GM12874 (cell line): ENCODE measurements around the gene SH3TC1.

ENCODE experiments used
- CTCF ChIP-seq: IDR thresholded peaks from 2 replicates; pipeline ENCODE4 v1.5.1; 2011; ENCODE audit warnings: low read depth, mild to moderate bottlenecking, control low read depth, low read length, moderate library complexity; ENCODE audit not compliant: insufficient read depth

SH3TC1 gene

DNA sequence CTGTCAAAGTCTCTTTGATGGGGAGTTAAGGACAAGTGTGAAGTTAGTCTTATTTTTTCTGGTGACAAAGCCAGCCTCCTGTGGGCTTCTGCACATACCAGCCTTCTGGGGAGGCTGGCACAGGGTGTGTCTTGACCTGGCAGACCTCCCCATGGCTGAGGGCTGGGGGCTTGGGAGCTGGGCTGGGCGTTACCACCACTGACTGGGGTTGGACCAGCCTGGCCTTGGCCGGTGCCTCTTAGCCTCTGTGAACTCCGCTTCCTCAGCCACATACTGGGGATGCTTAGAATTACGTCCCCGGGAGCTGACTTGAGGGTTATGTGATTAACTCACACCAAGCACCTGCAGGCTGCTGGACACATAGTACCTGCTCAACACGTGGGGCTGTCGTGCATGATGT lies 14.0 kb downstream of the SH3TC1 start:
- no peak for TF ChIP-seq CTCF

GRCh38 chr4:8214136-8214535 lies 15.0 kb downstream of the SH3TC1 start:
- TF ChIP-seq CTCF: no peak

DNA sequence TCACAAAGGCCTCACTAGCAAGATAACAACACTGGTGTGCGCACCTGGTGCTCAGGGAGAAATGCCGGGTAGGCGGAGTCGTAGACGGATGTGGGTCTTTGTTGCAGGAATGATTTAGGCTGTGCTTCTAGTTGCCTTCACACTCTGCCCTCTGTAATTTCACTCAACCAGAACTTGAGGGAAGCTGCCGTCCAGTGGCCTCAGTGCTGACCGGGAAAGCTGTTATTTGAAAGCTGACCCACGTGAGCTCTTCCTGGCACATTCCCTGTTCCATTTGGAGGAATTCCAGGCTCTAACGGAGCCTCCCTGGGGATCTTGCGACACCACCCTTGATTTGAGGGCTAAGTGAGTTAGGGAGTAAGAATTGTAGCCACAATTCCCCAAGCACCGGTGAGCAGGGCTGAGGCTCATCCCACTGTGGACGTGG lies 15.9 kb downstream of the SH3TC1 start:
- no peak for TF ChIP-seq CTCF

DNA sequence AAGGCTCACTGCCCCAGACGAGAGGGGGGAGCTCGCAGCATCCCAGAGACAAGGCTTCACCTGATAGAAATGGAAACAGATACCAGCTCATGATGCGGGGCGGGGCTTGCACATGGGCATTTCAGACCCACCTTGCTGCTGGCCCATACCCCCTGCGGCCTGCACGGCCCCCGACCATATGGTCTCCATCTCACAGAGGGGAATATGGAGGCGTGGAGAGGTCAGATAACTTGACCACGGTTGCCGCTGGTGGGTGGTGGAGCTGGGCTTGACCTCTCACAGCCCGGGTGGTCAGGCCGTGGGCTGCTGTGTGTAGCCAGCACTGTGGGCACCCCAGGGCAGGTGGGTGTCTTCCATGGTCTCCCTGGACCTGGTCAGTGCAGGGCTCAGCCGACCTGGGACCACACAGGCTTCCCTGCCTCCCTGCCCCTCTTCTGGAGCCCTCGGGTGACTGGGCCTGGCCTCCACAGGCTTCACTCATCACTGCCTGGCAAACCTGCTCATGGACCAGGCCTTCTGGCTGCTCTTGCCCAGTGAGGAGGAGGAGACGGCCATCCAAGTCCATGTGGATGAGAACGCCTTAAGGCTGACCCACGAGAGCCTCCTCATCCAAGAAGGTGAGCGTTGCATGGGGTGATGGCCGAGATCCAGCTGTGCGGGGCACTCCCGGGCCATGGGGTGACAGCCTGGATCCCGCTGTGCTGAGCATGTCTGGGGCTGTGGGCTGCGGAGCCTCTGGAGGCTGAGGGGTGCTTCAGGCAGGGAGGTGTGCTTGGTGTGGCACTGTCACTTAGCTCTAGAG lies 16.8 kb downstream of the SH3TC1 start:
- no peak for TF ChIP-seq CTCF

DNA sequence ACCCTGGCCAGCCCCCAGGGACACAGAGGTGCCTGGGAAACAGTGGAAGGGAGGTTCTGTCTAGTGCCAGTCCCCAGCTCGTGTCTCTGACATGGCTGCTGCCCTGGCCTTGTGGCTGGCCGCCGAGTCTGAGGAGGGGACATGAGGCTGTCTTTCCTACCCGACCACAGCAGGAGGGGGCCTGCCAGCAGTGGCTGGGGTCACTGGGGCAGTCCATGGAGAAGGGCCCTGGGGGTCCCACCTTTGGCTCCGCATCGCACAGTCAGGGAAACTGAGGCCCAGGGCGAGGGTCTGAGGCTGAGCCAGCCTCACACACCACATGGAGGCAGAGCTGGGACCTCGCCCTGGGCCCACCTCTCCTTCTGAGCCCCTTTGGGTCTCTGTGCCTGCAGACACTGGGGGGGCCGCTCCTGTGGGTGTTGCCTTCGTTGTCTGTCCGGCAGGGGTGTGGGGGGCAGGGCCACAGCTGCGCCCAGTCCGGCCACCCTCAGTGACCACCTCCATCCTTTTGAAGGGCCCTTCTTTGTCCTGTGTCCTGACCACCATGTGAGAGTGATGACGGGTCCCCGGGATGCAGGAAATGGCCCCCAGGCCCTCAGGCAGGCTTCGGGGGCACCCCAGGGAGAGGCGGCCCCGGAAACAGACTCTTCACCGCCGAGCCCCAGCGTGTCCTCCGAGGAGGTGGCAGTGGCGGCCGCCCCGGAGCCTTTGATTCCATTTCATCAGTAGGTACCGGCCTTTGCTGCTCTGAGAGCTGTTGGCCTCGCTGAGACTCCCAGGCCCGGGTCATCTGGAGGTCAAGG lies 17.6 kb downstream of the SH3TC1 start:
- TF ChIP-seq CTCF: no peak

DNA sequence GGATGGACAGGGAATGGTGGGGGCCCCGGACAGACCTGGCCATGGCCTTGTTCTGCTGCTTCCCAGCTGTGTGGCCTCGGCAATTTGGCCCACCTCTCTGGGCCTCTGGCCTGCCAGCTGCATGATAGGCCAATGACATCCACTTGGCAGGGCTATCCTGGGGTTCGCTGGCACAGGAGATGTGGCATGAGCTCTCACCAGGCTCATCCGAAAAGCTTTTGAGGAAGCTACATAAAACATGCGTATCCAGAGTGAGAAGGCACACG lies 18.1 kb downstream of the SH3TC1 start:
- TF ChIP-seq CTCF: no peak

DNA sequence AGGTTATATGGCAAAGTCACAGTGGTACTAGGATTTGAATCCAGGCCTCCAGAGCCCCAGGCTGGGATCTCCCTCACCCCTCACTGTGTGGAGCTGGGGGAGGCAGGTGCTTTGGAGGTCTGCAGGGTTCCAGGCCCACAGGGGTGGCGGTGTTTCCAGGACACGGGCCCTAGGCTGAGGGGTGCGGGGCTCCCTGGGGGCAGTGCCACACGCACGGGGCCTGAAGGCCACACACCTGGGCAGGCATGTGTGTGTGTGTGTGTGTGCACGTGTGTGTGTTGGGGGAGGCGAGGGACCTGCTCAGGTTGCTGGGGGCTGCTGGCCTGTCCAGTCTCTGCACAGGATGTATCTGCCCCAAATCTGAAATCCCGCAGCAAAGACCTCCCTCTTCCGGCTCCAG lies 18.8 kb downstream of the SH3TC1 start:
- TF ChIP-seq CTCF: no peak
